Measurements from ENCODE around the gene NSMCE4A.
"Not testable (repeated sequence)": the region's sequence is repeated elsewhere in the genome, so short reads cannot be mapped to it uniquely, and the experiment has no call there.

Gene NSMCE4A

GRCh38 chr10:121936295-121936694 lies 38.7 kb downstream of the NSMCE4A start:
- no peak overlapping the region for H2BK15ac ChIP-seq (ENCODE audit: low read depth, poor library complexity, severe bottlenecking)
- no peak overlapping the region for H3K4me3 ChIP-seq (ENCODE audit: insufficient read depth in 1 of 2, low read depth in 1 of 2, low read length in 2 of 2)
- no peaks in the 10 kb centered on the region for H3K9me3 ChIP-seq (ENCODE audit: control insufficient read depth, low read length)
- WGBS, result 94% methylated on average over 2 of the region's 2 CpGs
- no peaks in the 10 kb centered on the region for H3K79me1 ChIP-seq (replicated peaks; ENCODE audit: low read length, poor library complexity, severe bottlenecking)
- no peak overlapping the region for H2BK5ac ChIP-seq (ENCODE audit: low read depth, low read length, poor library complexity, severe bottlenecking)
- no peak overlapping the region for H3K14ac ChIP-seq (ENCODE audit: low read length in 2 of 2)
- no peak overlapping the region for H3K18ac ChIP-seq (ENCODE audit: low read depth in 1 of 2, low read length in 2 of 2)
- H3K4ac ChIP-seq (ENCODE audit: low read depth in 1 of 2, low read length in 2 of 2), result no peak overlapping the region
- no peak overlapping the region for H3K4me2 ChIP-seq (ENCODE audit: low read length, poor library complexity, severe bottlenecking)
- no peak overlapping the region for H3K27ac ChIP-seq (ENCODE audit: low read length, poor library complexity, severe bottlenecking)
- no peaks in the 10 kb centered on the region for H3K27me3 ChIP-seq (ENCODE audit: control insufficient read depth in 1 of 2, insufficient read depth in 1 of 2, low read length in 2 of 2)
- no peak overlapping the region for H3K9ac ChIP-seq (ENCODE audit: low read length)
- no peak overlapping the region for H2AFZ ChIP-seq (ENCODE audit: low read depth, low read length)
- H2BK120ac ChIP-seq (ENCODE audit: low read depth, low read length), result no peak overlapping the region
- H3K4me1 ChIP-seq (ENCODE audit: control insufficient read depth, insufficient read depth, low read depth, low read length), result no peaks in the 10 kb centered on the region
- H4K8ac ChIP-seq (ENCODE audit: low read length), result no peak overlapping the region
- no peaks in the 10 kb centered on the region for H3K36me3 ChIP-seq (ENCODE audit: control insufficient read depth in 1 of 2, insufficient read depth in 2 of 2, low read depth in 1 of 2, low read length in 2 of 2)
- no peak overlapping the region for H3K23ac ChIP-seq (ENCODE audit: low read length in 2 of 2)
- no peak overlapping the region for H2AK5ac ChIP-seq (ENCODE audit: low read length, severe bottlenecking)
- no peak overlapping the region for H4K91ac ChIP-seq (ENCODE audit: low read length)
- H2BK12ac ChIP-seq (ENCODE audit: low read length in 2 of 2), result no peak overlapping the region
- no peak for DNase-seq

GRCh38 chr10:121935702-121936101 lies 39.3 kb downstream of the NSMCE4A start:
- 71% methylated on average over 7 of the region's 7 CpGs for WGBS
- Histone ChIP-seq H3K14ac (ENCODE audit: low read length in 2 of 2) (no peak overlapping the region), H2BK12ac (ENCODE audit: low read length in 2 of 2) (no peak overlapping the region), H4K8ac (ENCODE audit: low read length) (no peak overlapping the region), H3K36me3 (ENCODE audit: control insufficient read depth in 1 of 2, insufficient read depth in 2 of 2, low read depth in 1 of 2, low read length in 2 of 2) (no peaks in the 10 kb centered on the region), H3K4ac (ENCODE audit: low read depth in 1 of 2, low read length in 2 of 2) (no peak overlapping the region), H3K27me3 (ENCODE audit: control insufficient read depth in 1 of 2, insufficient read depth in 1 of 2, low read length in 2 of 2) (no peaks in the 10 kb centered on the region), H2BK5ac (ENCODE audit: low read depth, low read length, poor library complexity, severe bottlenecking) (no peak overlapping the region), H3K4me3 (ENCODE audit: insufficient read depth in 1 of 2, low read depth in 1 of 2, low read length in 2 of 2) (no peak overlapping the region), H3K27ac (ENCODE audit: low read length, poor library complexity, severe bottlenecking) (no peak overlapping the region), H3K4me1 (ENCODE audit: control insufficient read depth, insufficient read depth, low read depth, low read length) (peaks cover 1% of the 10 kb centered on the region), H3K79me1 (replicated peaks; ENCODE audit: low read length, poor library complexity, severe bottlenecking) (no peaks in the 10 kb centered on the region), H2AK5ac (ENCODE audit: low read length, severe bottlenecking) (no peak overlapping the region), H3K4me2 (ENCODE audit: low read length, poor library complexity, severe bottlenecking) (no peak overlapping the region), H4K91ac (ENCODE audit: low read length) (no peak overlapping the region), H3K9ac (ENCODE audit: low read length) (peak overlapping the region; percentile 32), H3K23ac (ENCODE audit: low read length in 2 of 2) (no peak overlapping the region), H2BK15ac (ENCODE audit: low read depth, poor library complexity, severe bottlenecking) (no peak overlapping the region), H2BK120ac (ENCODE audit: low read depth, low read length) (no peak overlapping the region), H2AFZ (ENCODE audit: low read depth, low read length) (no peak overlapping the region), H3K18ac (ENCODE audit: low read depth in 1 of 2, low read length in 2 of 2) (no peak overlapping the region), H3K9me3 (ENCODE audit: control insufficient read depth, low read length) (no peaks in the 10 kb centered on the region)
- DNase-seq, result no peak

GRCh38 chr10:121930268-121931085 lies 44.5 kb downstream of the NSMCE4A start:
- not testable (repeated sequence) for H2BK12ac ChIP-seq (ENCODE audit: low read length in 2 of 2); H2BK5ac ChIP-seq (ENCODE audit: low read depth, low read length, poor library complexity, severe bottlenecking); H3K4ac ChIP-seq (ENCODE audit: low read depth in 1 of 2, low read length in 2 of 2); H3K79me1 ChIP-seq (replicated peaks; ENCODE audit: low read length, poor library complexity, severe bottlenecking); H3K18ac ChIP-seq (ENCODE audit: low read depth in 1 of 2, low read length in 2 of 2); H3K9me3 ChIP-seq (ENCODE audit: control insufficient read depth, low read length); H3K9ac ChIP-seq (ENCODE audit: low read length); H3K14ac ChIP-seq (ENCODE audit: low read length in 2 of 2); H2BK120ac ChIP-seq (ENCODE audit: low read depth, low read length); H3K4me2 ChIP-seq (ENCODE audit: low read length, poor library complexity, severe bottlenecking); DNase-seq; H2AFZ ChIP-seq (ENCODE audit: low read depth, low read length); H3K4me1 ChIP-seq (ENCODE audit: control insufficient read depth, insufficient read depth, low read depth, low read length); H3K4me3 ChIP-seq (ENCODE audit: insufficient read depth in 1 of 2, low read depth in 1 of 2, low read length in 2 of 2); H4K91ac ChIP-seq (ENCODE audit: low read length); H3K23ac ChIP-seq (ENCODE audit: low read length in 2 of 2); H2BK15ac ChIP-seq (ENCODE audit: low read depth, poor library complexity, severe bottlenecking); H4K8ac ChIP-seq (ENCODE audit: low read length); H3K27me3 ChIP-seq (ENCODE audit: control insufficient read depth in 1 of 2, insufficient read depth in 1 of 2, low read length in 2 of 2); H3K36me3 ChIP-seq (ENCODE audit: control insufficient read depth in 1 of 2, insufficient read depth in 2 of 2, low read depth in 1 of 2, low read length in 2 of 2)
- Histone ChIP-seq H2AK5ac (ENCODE audit: low read length, severe bottlenecking) (peak overlapping the region; percentile 93), H3K27ac (ENCODE audit: low read length, poor library complexity, severe bottlenecking) (peak overlapping the region; percentile 66)
- 92% methylated on average over 10 of the region's 11 CpGs for WGBS

- H3K27ac ChIP-seq (ENCODE audit: low read length, poor library complexity, severe bottlenecking), result peak overlapping the region; percentile 22
- H2BK5ac ChIP-seq (ENCODE audit: low read depth, low read length, poor library complexity, severe bottlenecking); DNase-seq; H2BK120ac ChIP-seq (ENCODE audit: low read depth, low read length); H3K4me1 ChIP-seq (ENCODE audit: control insufficient read depth, insufficient read depth, low read depth, low read length); H2BK12ac ChIP-seq (ENCODE audit: low read length in 2 of 2); H3K4ac ChIP-seq (ENCODE audit: low read depth in 1 of 2, low read length in 2 of 2); H3K9ac ChIP-seq (ENCODE audit: low read length); H3K14ac ChIP-seq (ENCODE audit: low read length in 2 of 2); H3K18ac ChIP-seq (ENCODE audit: low read depth in 1 of 2, low read length in 2 of 2); H3K36me3 ChIP-seq (ENCODE audit: control insufficient read depth in 1 of 2, insufficient read depth in 2 of 2, low read depth in 1 of 2, low read length in 2 of 2); H3K27me3 ChIP-seq (ENCODE audit: control insufficient read depth in 1 of 2, insufficient read depth in 1 of 2, low read length in 2 of 2); H3K4me3 ChIP-seq (ENCODE audit: insufficient read depth in 1 of 2, low read depth in 1 of 2, low read length in 2 of 2); H4K8ac ChIP-seq (ENCODE audit: low read length); H3K4me2 ChIP-seq (ENCODE audit: low read length, poor library complexity, severe bottlenecking); H3K9me3 ChIP-seq (ENCODE audit: control insufficient read depth, low read length); H2BK15ac ChIP-seq (ENCODE audit: low read depth, poor library complexity, severe bottlenecking); H3K79me1 ChIP-seq (replicated peaks; ENCODE audit: low read length, poor library complexity, severe bottlenecking); H4K91ac ChIP-seq (ENCODE audit: low read length); H2AFZ ChIP-seq (ENCODE audit: low read depth, low read length); H3K23ac ChIP-seq (ENCODE audit: low read length in 2 of 2): not testable (repeated sequence)
- peak overlapping the region; percentile 70 for H2AK5ac ChIP-seq (ENCODE audit: low read length, severe bottlenecking)
- 93% methylated on average over 12 of the region's 14 CpGs for WGBS
These were observed 45.3 kb downstream of the NSMCE4A start for GRCh38 chr10:121929585-121930267.
